Hepatocyte (in vitro differentiated cells): ENCODE measurements around the gene PYM1. TPM values are rescaled to one million over a fixed set of nuclear protein-coding genes. Genes with fewer than 3 reads are reported as not detected.
A peak's percentile ranks its signal among the peaks of the same experiment; 100 is the strongest.

Experiments used
- DNase-seq: peaks from one replicate; pipeline ENCODE4 v3.0.0-alpha.2; 2016; ENCODE audit warnings: low spot score
- H2AFZ ChIP-seq: fragments of 200-600 bp; sonication (generic); 2 replicates; pipeline ENCODE4 v1.6.0; 2016; ENCODE audit warnings: antibody characterized with exemption, mild to moderate bottlenecking
- H3K27ac ChIP-seq: fragments of 200-600 bp; sonication (generic); 2 replicates; pipeline ENCODE4 v1.5.1; 2016; ENCODE audit warnings: mild to moderate bottlenecking
- H3K27me3 ChIP-seq: fragments of 200-600 bp; sonication (generic); 2 replicates; pipeline ENCODE4 v1.6.1; 2016
- H3K36me3 ChIP-seq: fragments of 200-600 bp; sonication (generic); replicated peaks from 2 replicates; pipeline ENCODE4 v1.5.1; 2016; ENCODE audit warnings: low read depth; ENCODE audit not compliant: insufficient read depth
- H3K4me1 ChIP-seq: fragments of 200-600 bp; sonication (generic); 2 replicates; pipeline ENCODE4 v1.5.1; 2016; ENCODE audit warnings: mild to moderate bottlenecking, moderate library complexity; ENCODE audit not compliant: insufficient read depth
- H3K4me2 ChIP-seq: fragments of 200-600 bp; sonication (generic); 2 replicates; pipeline ENCODE4 v1.6.0; 2016
- H3K4me3 ChIP-seq: fragments of 200-600 bp; sonication (generic); 2 replicates; pipeline ENCODE4 v1.5.1; 2016; ENCODE audit warnings: mild to moderate bottlenecking
- H3K79me2 ChIP-seq: fragments of 200-600 bp; sonication (generic); 2 replicates; pipeline ENCODE4 v1.6.0; 2017; ENCODE audit warnings: mild to moderate bottlenecking
- H3K9me2 ChIP-seq: fragments of 200-600 bp; sonication (generic); replicated peaks from 2 replicates; pipeline ENCODE4 v1.6.0; 2017; ENCODE audit warnings: mild to moderate bottlenecking; ENCODE audit not compliant: insufficient read depth
- H3K9me3 ChIP-seq: fragments of 200-600 bp; sonication (generic); 2 replicates; pipeline ENCODE4 v1.5.1; 2016; ENCODE audit warnings: low read depth, mild to moderate bottlenecking
- H4K20me1 ChIP-seq: fragments of 200-600 bp; sonication (generic); 2 replicates; pipeline ENCODE4 v1.6.0; 2016; ENCODE audit warnings: mild to moderate bottlenecking; ENCODE audit not compliant: insufficient read depth, poor library complexity, severe bottlenecking
- CTCF ChIP-seq: fragments of 200-600 bp; sonication (generic); IDR thresholded peaks from 2 replicates; pipeline ENCODE4 v1.5.1; 2016; ENCODE audit warnings: antibody characterized with exemption, mild to moderate bottlenecking; ENCODE audit not compliant: poor library complexity
- EZH2 ChIP-seq: fragments of 200-600 bp; sonication (generic); IDR thresholded peaks from 2 replicates; pipeline ENCODE4 v1.6.1; 2016; ENCODE audit warnings: antibody characterized with exemption, mild to moderate bottlenecking, borderline replicate concordance
- EZH2phosphoT487 ChIP-seq: fragments of 200-600 bp; sonication (generic); IDR thresholded peaks from one replicate; pipeline ENCODE4 v1.6.1; 2018; ENCODE audit warnings: antibody characterized with exemption, mild to moderate bottlenecking, low read depth, moderate library complexity; ENCODE audit not compliant: unreplicated experiment, severe bottlenecking
- WGBS: methylation state at CpG from one replicate; pipeline ENCODE4 v1.1.6; 2016; ENCODE audit warnings: low lambda C conversion rate; ENCODE audit errors: missing lambda C conversion rate; 5-methylcytosine and 5-hydroxymethylcytosine counted together
- polyA plus RNA-seq: library from polyadenylated mRNA; unstranded; fragments of >200 nt; fragmentation: Nextera tagmentation; extraction: Ambion mirVana; gene quantifications from 2 replicates; pipeline ENCODE4 v1.2.1, GENCODE V29; 2016
- total RNA-seq: library from RNA; depleted of rRNA; stranded (reverse); fragments of >200 nt; gene quantifications from 2 replicates; pipeline ENCODE4 v1.2.3, GENCODE V29; 2014

PYM1 gene
- total and polyA plus RNA-seq, 2 experiments from 2014 or later = 44.5 to 51.1 TPM

- peaks cover 35% of the 10 kb centered on the region for H3K4me1 ChIP-seq
- H3K4me2 ChIP-seq = no peak overlapping the region
- H3K9me2 ChIP-seq = no peaks in the 10 kb centered on the region
- peaks cover 10% of the 10 kb centered on the region for H3K79me2 ChIP-seq
- no peak for DNase-seq
- 91% methylated on average over 1 of the region's 1 CpG for WGBS
- no peaks in the 10 kb centered on the region for H3K36me3 ChIP-seq
- no peak overlapping the region for H3K27ac ChIP-seq
- no peaks in the 10 kb centered on the region for H3K27me3 ChIP-seq
- H3K4me3 ChIP-seq = no peak overlapping the region
- no peak overlapping the region for H2AFZ ChIP-seq
- TF ChIP-seq EZH2 (no peak), CTCF (no peak), EZH2phosphoT487 (no peak)
- H4K20me1 ChIP-seq = no peaks in the 10 kb centered on the region
- H3K9me3 ChIP-seq = no peaks in the 10 kb centered on the region
These were observed 6.4 kb upstream of the PYM1 start for GRCh38 chr12:55933799-55934742.

GRCh38 chr12:55933169-55933798 lies 5.6 kb upstream of the PYM1 start:
- DNase-seq = no peak
- no peak overlapping the region for H3K27ac ChIP-seq
- no peaks in the 10 kb centered on the region for H4K20me1 ChIP-seq
- no peaks in the 10 kb centered on the region for H3K27me3 ChIP-seq
- no peak overlapping the region for H2AFZ ChIP-seq
- H3K9me3 ChIP-seq = no peaks in the 10 kb centered on the region
- H3K79me2 ChIP-seq = peaks cover 16% of the 10 kb centered on the region
- no peak for TF ChIP-seq EZH2phosphoT487
- TF ChIP-seq CTCF = no peak
- no peak for TF ChIP-seq EZH2
- peak overlapping the region; percentile 96 for H3K4me2 ChIP-seq
- H3K36me3 ChIP-seq = no peaks in the 10 kb centered on the region
- H3K4me3 ChIP-seq = no peak overlapping the region
- WGBS = 80% methylated on average over 7 of the region's 7 CpGs
- H3K4me1 ChIP-seq = peaks cover 40% of the 10 kb centered on the region
- no peaks in the 10 kb centered on the region for H3K9me2 ChIP-seq

GRCh38 chr12:55932551-55932910 lies 4.8 kb upstream of the PYM1 start:
- Histone ChIP-seq H3K27me3 (no peaks in the 10 kb centered on the region), H3K4me2 (peak overlapping the region; percentile 96), H3K9me3 (no peaks in the 10 kb centered on the region), H3K79me2 (peaks cover 19% of the 10 kb centered on the region), H3K9me2 (no peaks in the 10 kb centered on the region), H2AFZ (peak overlapping the region; percentile 95), H3K36me3 (no peaks in the 10 kb centered on the region), H3K4me1 (peaks cover 40% of the 10 kb centered on the region), H3K27ac (peak overlapping the region; percentile 97), H4K20me1 (no peaks in the 10 kb centered on the region), H3K4me3 (peak overlapping the region; percentile 69)
- WGBS = 13% methylated on average over 4 of the region's 4 CpGs
- DNase-seq = no peak
- TF ChIP-seq EZH2phosphoT487 (no peak), CTCF (no peak), EZH2 (no peak)
